IMR-90 (cell line): ENCODE measurements around the gene GSS. TPM values are rescaled to one million over a fixed set of nuclear protein-coding genes. Genes with fewer than 3 reads are reported as not detected.

Source experiments
- ATAC-seq: fragments of 200-7000 bp; cut with Tn5 transposase; 2 replicates; pipeline ENCODE4 v1.9.1; 2020; ENCODE audit warnings: low read depth, mild to moderate bottlenecking, moderate library complexity
- BruUV-seq: library from RNA; stranded (reverse); fragments of 400-500 nt; replicated peaks from 2 replicates; lab custom pipeline; 2021; lab: Mats Ljungman, UMichigan
- CTCF ChIA-PET: fragments of 300-600 bp; formaldehyde crosslinking; extraction: SDS; loops from one replicate; lab custom pipeline; 2021; ENCODE audit warnings: antibody characterized with exemption; lab: Yijun Ruan, JAX
- POLR2A ChIA-PET: fragments of 300-600 bp; sonication (Branson Sonifier 250); formaldehyde crosslinking; loops from one replicate; lab custom pipeline; 2022; ENCODE audit warnings: antibody characterized with exemption; ENCODE audit not compliant: unreplicated experiment; lab: Charles Lee
- DNase-seq: peaks from one replicate; pipeline ENCODE4 v3.0.0; 2013
- H2AFZ ChIP-seq: replicated peaks from 2 replicates; pipeline ENCODE3; 2013; ENCODE audit warnings: low read length, mild to moderate bottlenecking; ENCODE audit not compliant: poor library complexity
- H2AK5ac ChIP-seq: 2 replicates; pipeline ENCODE4 v1.6.1; 2013; ENCODE audit warnings: low read depth, low read length, inconsistent platforms
- H2AK9ac ChIP-seq: replicated peaks from 2 replicates; pipeline ENCODE3; 2013; ENCODE audit warnings: mild to moderate bottlenecking, low read depth, low read length, moderate library complexity; ENCODE audit not compliant: poor library complexity
- H2BK120ac ChIP-seq: 2 replicates; pipeline ENCODE4 v1.6.1; 2013; ENCODE audit warnings: low read depth, low read length, inconsistent platforms
- H2BK15ac ChIP-seq: 3 replicates; pipeline ENCODE4 v1.6.1; 2013; ENCODE audit warnings: low read depth, low read length, inconsistent platforms
- H2BK20ac ChIP-seq: 2 replicates; pipeline ENCODE4 v1.6.1; 2013; ENCODE audit warnings: low read depth, mild to moderate bottlenecking, inconsistent platforms, low read length, moderate library complexity
- H2BK5ac ChIP-seq: 2 replicates; pipeline ENCODE4 v1.6.1; 2013; ENCODE audit warnings: mild to moderate bottlenecking, low read depth, low read length, inconsistent platforms; ENCODE audit not compliant: poor library complexity, severe bottlenecking
- H3K14ac ChIP-seq: replicated peaks from 2 replicates; pipeline ENCODE4 v1.6.1; 2013; ENCODE audit warnings: low read depth, low read length, inconsistent platforms
- H3K18ac ChIP-seq: 2 replicates; pipeline ENCODE4 v1.6.1; 2013; ENCODE audit warnings: low read depth, low read length, control low read depth
- H3K23ac ChIP-seq: 2 replicates; pipeline ENCODE4 v1.6.1; 2013; ENCODE audit warnings: low read depth, low read length, inconsistent platforms
- H3K27ac ChIP-seq: 2 replicates; pipeline ENCODE4 v1.5.1; 2013; ENCODE audit warnings: mild to moderate bottlenecking, control low read depth, low read length; ENCODE audit not compliant: insufficient read depth
- H3K27me3 ChIP-seq: 2 replicates; pipeline ENCODE4 v1.6.1; 2013; ENCODE audit warnings: low read length; ENCODE audit not compliant: control insufficient read depth, insufficient read depth
- H3K36me3 ChIP-seq: 2 replicates; pipeline ENCODE4 v1.6.1; 2013; ENCODE audit warnings: low read length, mixed read lengths; ENCODE audit not compliant: control insufficient read depth, insufficient read depth
- H3K4ac ChIP-seq: 2 replicates; pipeline ENCODE4 v1.6.1; 2013; ENCODE audit warnings: low read depth, low read length, inconsistent platforms
- H3K4me1 ChIP-seq: 2 replicates; pipeline ENCODE4 v1.6.1; 2013; ENCODE audit warnings: low read length, mixed read lengths; ENCODE audit not compliant: control insufficient read depth, insufficient read depth
- H3K4me2 ChIP-seq: 2 replicates; pipeline ENCODE4 v1.6.1; 2013; ENCODE audit warnings: low read depth, mild to moderate bottlenecking, control low read depth, low read length, moderate library complexity
- H3K4me3 ChIP-seq: 2 replicates; pipeline ENCODE4 v1.5.1; 2013; ENCODE audit warnings: low read depth, mild to moderate bottlenecking, control low read depth, low read length, moderate library complexity; ENCODE audit not compliant: insufficient read depth
- H3K56ac ChIP-seq: 2 replicates; pipeline ENCODE4 v1.6.1; 2013; ENCODE audit warnings: low read length, inconsistent platforms; ENCODE audit not compliant: insufficient read depth; ENCODE audit errors: extremely low read depth
- H3K79me1 ChIP-seq, 2 experiments: 2 replicates each; pipeline ENCODE4 v1.6.1; 2013; ENCODE audit warnings: low read length in 2 of 2, inconsistent platforms in 1 of 2, low read depth in 1 of 2
- H3K9ac ChIP-seq: 2 replicates; pipeline ENCODE4 v1.6.1; 2013; ENCODE audit warnings: low read depth, low read length, control low read depth
- H3K9me1 ChIP-seq: 2 replicates; pipeline ENCODE4 v1.6.1; 2013; ENCODE audit warnings: low read length, inconsistent platforms; ENCODE audit not compliant: insufficient read depth
- H3K9me3 ChIP-seq: 2 replicates; pipeline ENCODE4 v1.6.1; 2013; ENCODE audit warnings: low read length; ENCODE audit not compliant: control insufficient read depth, insufficient read depth
- H4K20me1 ChIP-seq: 2 replicates; pipeline ENCODE4 v1.6.1; 2013; ENCODE audit warnings: low read length, inconsistent platforms; ENCODE audit not compliant: insufficient read depth
- H4K5ac ChIP-seq: 2 replicates; pipeline ENCODE4 v1.6.1; 2013; ENCODE audit warnings: mild to moderate bottlenecking, low read depth, low read length, control low read depth
- H4K8ac ChIP-seq, 2 experiments: 2 replicates each; pipeline ENCODE4 v1.6.1; 2013; ENCODE audit warnings: low read depth in 2 of 2, low read length in 2 of 2, control low read depth in 1 of 2, inconsistent platforms in 1 of 2
- H4K91ac ChIP-seq: 2 replicates; pipeline ENCODE4 v1.6.1; 2013; ENCODE audit warnings: low read depth, low read length, inconsistent platforms; ENCODE audit not compliant: insufficient read depth
- CEBPB ChIP-seq: IDR thresholded peaks from 2 replicates; pipeline ENCODE4 v1.6.1; 2012; ENCODE audit warnings: low read depth, low read length, improper control_type of control experiment
- NFE2L2 ChIP-seq: fragments of 150-350 bp; IDR thresholded peaks from 2 replicates; pipeline ENCODE4 v1.6.1; 2016; ENCODE audit warnings: low read depth, mild to moderate bottlenecking, low read length
- WGBS, 2 experiments: methylation state at CpG; one replicate each; pipeline versions ENCODE4 v1.1.5 to v1.1.7; 2013; ENCODE audit warnings: missing lambda C conversion rate in 2 of 2; ENCODE audit not compliant: insufficient read length in 1 of 2; ENCODE audit errors: extremely low coverage in 2 of 2; 5-methylcytosine and 5-hydroxymethylcytosine counted together
- dilution Hi-C: fragments of 300-500 bp; cut with HindIII; formaldehyde crosslinking; loops from one replicate; pipeline ENCODE4 v1.14.3; 2018; ENCODE audit warnings: low sequenced_read_pairs; ENCODE audit not compliant: unreplicated experiment
- in situ Hi-C: fragments of 300-500 bp; cut with MboI; formaldehyde crosslinking; loops from 3 replicates; pipeline ENCODE4 v1.14.3; 2019; ENCODE audit warnings: low sequenced_read_pairs, inconsistent platforms, mixed read lengths
- intact Hi-C: fragments of 100-400 bp; cut with micrococcal nuclease; formaldehyde crosslinking; loops from 2 replicates; pipeline ENCODE4 v1.10.0; 2022
- microRNA-seq, 2 experiments: library from miRNA; stranded (forward) in 1 of 2; unstranded in 1 of 2; fragments of 10-50 nt in 1 of 2; fragments of <30 nt in 1 of 2; gene quantifications in 1 of 2; microRNA quantifications in 1 of 2; one replicate each; pipeline versions ENCODE3 to v1.1.0; 2013 to 2020; ENCODE audit not compliant: insufficient read depth in 1 of 2, insufficient read length in 1 of 2, unreplicated experiment in 1 of 2
- polyA plus RNA-seq, 3 experiments: library from polyadenylated mRNA; depleted of rRNA; stranded (reverse); fragments of >200 nt; gene quantifications; 2 replicates each; pipeline ENCODE4 v1.2.3, GENCODE V29; 2012; ENCODE audit warnings: low replicate concordance in 1 of 3
- small RNA-seq, 5 experiments: library from RNA; depleted of rRNA; stranded (forward); fragments of <200 nt; gene quantifications; one replicate each; pipeline ENCODE3, GENCODE V24; 2012
- total RNA-seq: library from RNA; depleted of rRNA; stranded (reverse); fragments of >200 nt; gene quantifications from 2 replicates; pipeline ENCODE4 v1.2.3, GENCODE V29; 2012; rRNA removed

Gene GSS
- total and polyA plus RNA-seq, 2 of the 4 experiments (the other 2 are of a cell fraction), result 73.7 to 90.0 TPM

DNA sequence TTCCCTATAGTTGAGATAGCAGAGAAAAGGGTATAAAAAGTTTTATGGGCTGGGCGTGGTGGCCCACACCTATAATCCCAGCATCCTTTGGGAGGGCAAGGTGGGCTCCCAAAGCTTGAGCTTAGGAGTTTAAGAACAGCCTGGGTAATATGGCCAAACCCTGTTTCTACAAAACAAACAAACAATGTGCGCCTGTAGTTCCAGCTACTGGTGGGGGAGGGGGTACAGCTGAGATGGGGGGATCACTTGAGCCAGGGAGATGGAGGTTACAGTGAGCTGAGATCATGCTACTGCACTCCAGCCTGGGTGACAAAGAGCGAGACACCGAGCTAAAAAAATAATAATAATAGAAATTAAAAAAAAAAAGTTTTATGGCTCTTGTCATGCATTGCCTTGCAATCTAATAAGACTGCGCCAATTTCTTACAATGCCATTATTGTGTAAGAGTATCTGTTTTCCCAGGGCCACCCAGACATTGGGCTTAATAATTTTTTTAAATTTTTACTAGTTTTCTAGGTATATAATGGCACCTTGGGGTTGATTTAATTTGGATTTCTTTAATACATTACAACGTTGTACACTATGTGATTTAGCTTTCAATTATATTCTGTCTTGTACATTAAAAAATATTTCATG, 75.3 kb downstream of the GSS start:
- BruUV-seq, result no TSS peak

More for the DNA sequence above, 75.3 kb downstream of the GSS start:
- H3K36me3 ChIP-seq, result peaks cover 8% of the 10 kb centered on the region
- H2BK5ac ChIP-seq, result no peak overlapping the region
- dilution Hi-C loops, result no loop called here
- H3K27me3 ChIP-seq, result no peaks in the 10 kb centered on the region
- peaks cover 14% of the 10 kb centered on the region for H3K9me1 ChIP-seq
- ChIA-PET POLR2A (no interaction called here), CTCF (interaction anchor here (0.7 to 1.1 kb wide), 4 partner anchors 68 to 282 kb away, joined by 3 to 7 read pairs (median 4); no protein-coding TSS in a partner anchor)
- H4K5ac ChIP-seq, result no peak overlapping the region
- no peak overlapping the region for H3K56ac ChIP-seq
- H2AK9ac ChIP-seq, result no peak overlapping the region
- no peak for ATAC-seq
- no peak overlapping the region for H2BK15ac ChIP-seq
- H4K8ac ChIP-seq, result no peak overlapping the region
- H3K4ac ChIP-seq, result no peak overlapping the region
- H3K27ac ChIP-seq, result no peak overlapping the region
- DNase-seq, result no peak
- TF ChIP-seq NFE2L2 (no peak), CEBPB (0 out of 2 replicates have a peak, but pooled peaks have one; percentile 6)
- no peak overlapping the region for H3K4me2 ChIP-seq
- intact Hi-C loops, result no loop called here
- 0 out of 2 replicates have a peak, but pooled peaks cover 2% of the 10 kb centered on the region for H3K4me1 ChIP-seq
- H3K9me3 ChIP-seq, result no peaks in the 10 kb centered on the region
- no peak overlapping the region; the same call in 1 of the 2 replicates for H2AK5ac ChIP-seq
- H3K9ac ChIP-seq, result no peak overlapping the region
- H2AFZ ChIP-seq, result no peak overlapping the region
- H3K4me3 ChIP-seq, result no peak overlapping the region
- H3K79me1 ChIP-seq, result peaks cover 12 to 24% of the 10 kb centered on the region in 2 experiments
- no peak overlapping the region for H2BK120ac ChIP-seq
- no peak overlapping the region for H4K91ac ChIP-seq
- no peak overlapping the region for H3K14ac ChIP-seq
- no CpG with 5 or more reads among the region's 6 CpGs for WGBS, 2 experiments
- no peak overlapping the region for H2BK20ac ChIP-seq
- no peak overlapping the region for H3K23ac ChIP-seq
- in situ Hi-C loops, result no loop called here
- H4K20me1 ChIP-seq, result peaks cover 3% of the 10 kb centered on the region; the same call in 1 of the 2 replicates
- no peak overlapping the region for H3K18ac ChIP-seq

Small RNA genes lying within 50 kb of the gene (microRNA-seq; reads per million reads assigned to microRNA genes)
- 0 to 1.0 reads per million in 2 experiments for gene MIR499A (ENCODE audit: insufficient read depth in 1 of 2, insufficient read length in 1 of 2, unreplicated experiment in 1 of 2)
- not detected for gene MIR499B (ENCODE audit: unreplicated experiment)

Small RNA genes lying within 50 kb of the gene (small RNA-seq; reads per million reads assigned to genes)
- gene MIR499A, result 0 to 26.2 (median 1.9) reads per million in 5 experiments

Other genes with a start within 250 kb of the GSS start
- gene NCOA6, start 130.2 kb downstream of the GSS start, total RNA-seq, result 3.6 and 3.9 TPM in 2 replicates
- 13.1 and 14.4 TPM in 2 replicates for gene NCOA6, start 130.2 kb downstream of the GSS start, polyA plus RNA-seq (2012; rRNA removed)
- gene GGT7, start 83.0 kb downstream of the GSS start, total RNA-seq, result 3.3 and 3.4 TPM in 2 replicates
- 25.9 and 32.8 TPM in 2 replicates for gene GGT7, start 83.0 kb downstream of the GSS start, polyA plus RNA-seq (2012; rRNA removed)
- gene ACSS2, start 79.2 kb downstream of the GSS start, total RNA-seq, result 38.9 and 46.4 TPM in 2 replicates
- 26.9 and 27.1 TPM in 2 replicates for gene ACSS2, start 79.2 kb downstream of the GSS start, polyA plus RNA-seq (2012; rRNA removed)
- gene MYH7B, start 62 bp upstream of the GSS start, total RNA-seq, result not detected in 2 replicates
- 0.09 and 0.10 TPM in 2 replicates for gene MYH7B, start 62 bp upstream of the GSS start, polyA plus RNA-seq (2012; rRNA removed)
- gene TRPC4AP, start 137.0 kb upstream of the GSS start, total RNA-seq, result 39.4 and 41.0 TPM in 2 replicates
- gene TRPC4AP, start 137.0 kb upstream of the GSS start, polyA plus RNA-seq (2012; rRNA removed), result 77.6 and 81.0 TPM in 2 replicates
- 22.5 and 27.4 TPM in 2 replicates for gene EDEM2, start 191.5 kb upstream of the GSS start, total RNA-seq
- 17.1 and 19.0 TPM in 2 replicates for gene EDEM2, start 191.5 kb upstream of the GSS start, polyA plus RNA-seq (2012; rRNA removed)
- gene PROCR, start 216.3 kb upstream of the GSS start, total RNA-seq, result 25.0 and 36.4 TPM in 2 replicates
- 41.9 and 60.5 TPM in 2 replicates for gene PROCR, start 216.3 kb upstream of the GSS start, polyA plus RNA-seq (2012; rRNA removed)